ENCODE results near the gene MYB.

GRCh38 chr6:135141728-135142127 is 39.4 kb upstream of the MYB start:
- TF ChIP-seq CTCF (IDR thresholded peaks at IDR 0.05) (no peak), POLR2A (IDR thresholded peaks at IDR 0.05) (no peak), POLR2AphosphoS5 (IDR thresholded peaks at IDR 0.05) (no peak), EP300 (IDR thresholded peaks at IDR 0.05) (no peak)
